Esophagus muscularis mucosa (tissue), 3 donors: ENCODE results near the gene HTT.

ENCODE experiments used
- POLR2A ChIP-seq: fragments of 450-650 bp; IDR thresholded peaks from one replicate; pipeline ENCODE4 v1.6.1; 2017; ENCODE audit warnings: antibody characterized with exemption, moderate library complexity, mild to moderate bottlenecking, low read depth
- TF ChIP-seq, protein P1 (sequence below), 3 experiments: fragments of 200-600 bp in 2 of 3; fragments of 450-650 bp in 1 of 3; sonication (generic) in 2 of 3; IDR thresholded peaks; one replicate each; pipeline ENCODE4 v1.5.1; 2017 to 2019; ENCODE audit warnings: antibody characterized with exemption in 3 of 3, mild to moderate bottlenecking in 2 of 3, moderate library complexity in 1 of 3

DNA sequence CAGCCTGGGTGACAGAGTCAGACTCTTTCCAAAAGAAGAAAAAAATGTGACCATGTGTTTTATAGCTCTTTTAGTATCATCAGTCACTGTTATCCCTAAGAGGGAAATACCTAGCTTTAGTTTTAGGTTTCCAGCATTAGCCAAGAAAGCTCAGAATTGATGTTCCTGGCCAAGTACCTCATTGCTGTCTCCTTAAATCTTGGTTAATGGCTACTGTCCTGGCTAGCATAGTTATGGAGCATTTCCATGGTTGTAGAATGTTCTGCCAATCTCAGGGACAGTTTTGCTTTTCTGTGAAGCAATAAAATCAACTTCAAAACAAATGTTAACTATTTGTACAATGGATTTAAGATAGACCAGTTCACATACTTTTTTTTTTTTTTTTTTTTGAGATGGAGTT is 74.4 kb downstream of the HTT start:
- TF ChIP-seq, protein P1, sequence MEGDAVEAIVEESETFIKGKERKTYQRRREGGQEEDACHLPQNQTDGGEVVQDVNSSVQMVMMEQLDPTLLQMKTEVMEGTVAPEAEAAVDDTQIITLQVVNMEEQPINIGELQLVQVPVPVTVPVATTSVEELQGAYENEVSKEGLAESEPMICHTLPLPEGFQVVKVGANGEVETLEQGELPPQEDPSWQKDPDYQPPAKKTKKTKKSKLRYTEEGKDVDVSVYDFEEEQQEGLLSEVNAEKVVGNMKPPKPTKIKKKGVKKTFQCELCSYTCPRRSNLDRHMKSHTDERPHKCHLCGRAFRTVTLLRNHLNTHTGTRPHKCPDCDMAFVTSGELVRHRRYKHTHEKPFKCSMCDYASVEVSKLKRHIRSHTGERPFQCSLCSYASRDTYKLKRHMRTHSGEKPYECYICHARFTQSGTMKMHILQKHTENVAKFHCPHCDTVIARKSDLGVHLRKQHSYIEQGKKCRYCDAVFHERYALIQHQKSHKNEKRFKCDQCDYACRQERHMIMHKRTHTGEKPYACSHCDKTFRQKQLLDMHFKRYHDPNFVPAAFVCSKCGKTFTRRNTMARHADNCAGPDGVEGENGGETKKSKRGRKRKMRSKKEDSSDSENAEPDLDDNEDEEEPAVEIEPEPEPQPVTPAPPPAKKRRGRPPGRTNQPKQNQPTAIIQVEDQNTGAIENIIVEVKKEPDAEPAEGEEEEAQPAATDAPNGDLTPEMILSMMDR (IDR thresholded peaks at IDR 0.05), result no peak
- TF ChIP-seq POLR2A, result no peak
